ENCODE data around the gene MED23.
"Not testable (repeated sequence)": the region's sequence is repeated elsewhere in the genome, so short reads cannot be mapped to it uniquely, and the experiment has no call there.

Gene MED23

DNA sequence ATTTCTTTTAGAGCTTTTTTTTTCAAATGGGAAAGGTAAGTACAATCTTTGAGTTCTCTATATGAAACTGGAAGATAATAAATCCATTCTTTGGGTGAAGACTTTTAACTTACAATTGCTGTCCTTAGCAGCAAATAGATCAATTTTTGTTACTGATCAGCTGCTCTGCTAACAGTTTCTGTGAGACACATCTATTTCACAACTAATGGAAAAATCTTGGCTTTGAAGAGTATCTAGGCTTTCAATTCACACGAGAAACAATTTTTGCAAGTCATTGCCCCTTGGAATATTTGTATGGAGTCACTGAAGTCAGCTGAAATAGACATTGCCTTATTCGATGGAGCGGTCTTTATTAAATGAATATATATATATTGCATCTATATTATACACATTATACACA, 75.5 kb downstream of the MED23 start:
- no peak overlapping the region for H3K4me3 ChIP-seq
- H3K4me2 ChIP-seq: no peak overlapping the region
- H3K4me1 ChIP-seq: no peaks in the 10 kb centered on the region
- no peaks in the 10 kb centered on the region for H3K27me3 ChIP-seq
- no peak overlapping the region for H3K9ac ChIP-seq
- TF ChIP-seq Cebpa-rat (IDR thresholded peaks at IDR 0.05): no peak
- H3K36me3 ChIP-seq: no peaks in the 10 kb centered on the region
- H3K9me3 ChIP-seq: no peaks in the 10 kb centered on the region
- H4K20me1 ChIP-seq: no peaks in the 10 kb centered on the region
- H3K27ac ChIP-seq: no peak overlapping the region

DNA sequence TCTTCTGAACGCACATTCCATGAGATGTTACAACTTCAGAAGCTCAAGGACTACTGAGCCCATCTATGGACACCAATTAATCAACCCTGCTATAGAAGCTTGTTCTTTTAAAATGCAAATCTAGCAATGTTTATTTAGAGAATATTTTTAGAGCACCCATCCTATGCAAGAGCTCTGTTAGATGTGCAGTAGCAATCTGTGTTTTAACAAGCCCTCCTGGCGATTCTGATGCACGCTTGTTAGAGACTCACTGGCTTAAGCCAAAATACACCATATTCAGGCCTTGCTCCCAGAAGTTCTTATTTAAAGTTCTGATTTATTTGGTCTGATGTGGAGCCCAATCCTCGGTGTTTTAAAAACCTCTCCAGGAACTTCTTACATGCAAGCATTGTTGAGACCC, 76.1 kb downstream of the MED23 start:
- Histone ChIP-seq H3K27me3 (no peaks in the 10 kb centered on the region), H3K4me2 (no peak overlapping the region), H3K27ac (no peak overlapping the region), H3K9ac (no peak overlapping the region), H3K4me3 (no peak overlapping the region), H4K20me1 (no peaks in the 10 kb centered on the region), H3K4me1 (no peaks in the 10 kb centered on the region), H3K9me3 (no peaks in the 10 kb centered on the region), H3K36me3 (no peaks in the 10 kb centered on the region)
- no peak for TF ChIP-seq Cebpa-rat (IDR thresholded peaks at IDR 0.05)

DNA sequence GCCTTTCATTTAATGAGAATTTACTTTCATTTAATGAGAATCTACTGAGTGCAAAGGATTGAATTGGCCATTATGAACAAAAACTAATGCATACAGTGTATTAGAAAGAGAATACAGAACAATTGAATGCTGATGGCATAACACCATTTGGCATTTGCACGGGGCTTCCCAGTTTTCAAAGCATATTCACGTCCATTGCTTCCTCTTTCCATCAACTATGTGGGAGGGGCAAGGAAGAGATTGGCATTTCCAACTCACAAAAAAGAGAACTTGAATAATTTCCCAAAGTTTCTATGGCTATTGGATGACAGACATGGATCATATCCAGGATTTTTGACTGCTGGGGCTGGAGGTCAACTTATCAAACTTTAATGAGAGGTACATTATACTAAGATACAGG, 78.2 kb downstream of the MED23 start:
- TF ChIP-seq Cebpa-rat (IDR thresholded peaks at IDR 0.05): no peak
- Histone ChIP-seq H3K36me3 (no peaks in the 10 kb centered on the region), H3K4me1 (no peaks in the 10 kb centered on the region), H3K9me3 (no peaks in the 10 kb centered on the region), H3K9ac (no peak overlapping the region), H3K27me3 (no peaks in the 10 kb centered on the region), H4K20me1 (no peaks in the 10 kb centered on the region), H3K4me2 (no peak overlapping the region), H3K4me3 (no peak overlapping the region), H3K27ac (no peak overlapping the region)

DNA sequence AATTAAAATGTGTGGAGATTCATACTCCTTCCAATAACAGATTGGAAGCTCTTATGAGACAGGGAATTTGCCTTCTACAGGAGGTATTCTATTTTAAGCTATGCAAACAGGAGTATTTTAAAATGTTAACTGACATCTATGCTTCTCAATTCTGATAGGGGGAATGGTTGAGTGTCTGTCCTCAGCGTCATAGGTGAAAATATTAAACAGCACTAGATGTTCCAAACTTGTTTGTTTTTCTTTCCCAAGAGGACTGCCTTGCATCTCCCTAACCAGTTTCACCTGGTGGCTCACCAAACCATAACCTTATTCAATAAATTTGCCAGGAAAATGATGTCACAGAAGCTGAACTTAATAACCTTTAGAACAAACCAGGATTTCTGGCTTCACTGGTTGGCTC, 79.6 kb downstream of the MED23 start:
- Histone ChIP-seq H3K27ac (no peak overlapping the region), H3K4me3 (no peak overlapping the region), H3K9me3 (0 out of 2 replicates have a peak, but pooled peaks cover 2% of the 10 kb centered on the region), H3K4me1 (no peaks in the 10 kb centered on the region), H3K36me3 (no peaks in the 10 kb centered on the region), H3K9ac (no peak overlapping the region), H3K4me2 (no peak overlapping the region), H4K20me1 (no peaks in the 10 kb centered on the region), H3K27me3 (no peaks in the 10 kb centered on the region)
- no peak for TF ChIP-seq Cebpa-rat (IDR thresholded peaks at IDR 0.05)

DNA sequence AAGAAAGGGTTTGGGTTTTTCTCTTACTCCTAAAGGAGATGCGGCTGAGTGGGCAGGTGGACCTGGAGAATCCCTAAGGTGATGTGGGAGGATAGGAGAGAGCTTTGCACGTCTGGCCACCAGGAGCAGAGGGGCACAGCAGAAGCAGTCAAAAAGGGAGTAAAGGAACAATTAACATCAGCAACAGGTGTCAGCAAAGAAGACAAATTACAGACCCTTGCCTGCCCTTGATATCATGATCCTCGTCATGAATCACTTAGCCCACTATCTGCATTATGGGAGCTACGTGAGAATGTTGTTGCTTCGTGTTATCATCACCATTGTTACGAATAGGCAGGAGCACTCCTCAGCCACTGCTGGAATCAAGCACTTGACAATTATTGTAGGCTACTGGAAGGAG, 80.6 kb downstream of the MED23 start:
- Histone ChIP-seq H3K4me3 (no peak overlapping the region), H3K9ac (no peak overlapping the region), H4K20me1 (no peaks in the 10 kb centered on the region), H3K36me3 (no peaks in the 10 kb centered on the region), H3K27me3 (no peaks in the 10 kb centered on the region), H3K4me2 (no peak overlapping the region), H3K27ac (no peak overlapping the region), H3K4me1 (no peaks in the 10 kb centered on the region), H3K9me3 (0 out of 2 replicates have a peak, but pooled peaks cover 4% of the 10 kb centered on the region)
- TF ChIP-seq Cebpa-rat (IDR thresholded peaks at IDR 0.05): no peak

DNA sequence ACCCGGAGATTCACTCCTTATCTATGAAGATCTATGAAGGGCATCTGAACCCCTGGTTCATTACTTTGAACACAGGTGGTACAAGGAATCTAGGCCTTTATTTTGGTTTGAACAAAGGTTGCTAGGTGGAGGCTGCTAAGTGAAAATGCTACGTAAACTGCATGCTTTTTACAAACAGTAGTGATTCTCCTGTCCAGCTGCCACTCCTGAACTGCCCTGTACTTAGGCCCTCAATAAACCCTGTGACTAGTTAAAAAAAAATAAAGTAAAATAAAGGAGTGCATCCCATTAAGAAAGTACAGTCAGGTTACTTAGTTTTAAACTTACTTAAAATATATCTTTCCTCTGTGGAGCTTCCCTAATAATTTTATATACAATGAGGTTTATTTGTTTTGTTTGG, 82.7 kb downstream of the MED23 start:
- no peaks in the 10 kb centered on the region for H4K20me1 ChIP-seq
- no peaks in the 10 kb centered on the region for H3K27me3 ChIP-seq
- no peak for TF ChIP-seq Cebpa-rat (IDR thresholded peaks at IDR 0.05)
- H3K4me3 ChIP-seq: no peak overlapping the region
- H3K36me3 ChIP-seq: no peaks in the 10 kb centered on the region
- no peak overlapping the region for H3K27ac ChIP-seq
- no peak overlapping the region for H3K4me2 ChIP-seq
- no peak overlapping the region for H3K9ac ChIP-seq
- 0 out of 2 replicates have a peak, but pooled peaks cover 4% of the 10 kb centered on the region for H3K9me3 ChIP-seq
- H3K4me1 ChIP-seq: no peaks in the 10 kb centered on the region

DNA sequence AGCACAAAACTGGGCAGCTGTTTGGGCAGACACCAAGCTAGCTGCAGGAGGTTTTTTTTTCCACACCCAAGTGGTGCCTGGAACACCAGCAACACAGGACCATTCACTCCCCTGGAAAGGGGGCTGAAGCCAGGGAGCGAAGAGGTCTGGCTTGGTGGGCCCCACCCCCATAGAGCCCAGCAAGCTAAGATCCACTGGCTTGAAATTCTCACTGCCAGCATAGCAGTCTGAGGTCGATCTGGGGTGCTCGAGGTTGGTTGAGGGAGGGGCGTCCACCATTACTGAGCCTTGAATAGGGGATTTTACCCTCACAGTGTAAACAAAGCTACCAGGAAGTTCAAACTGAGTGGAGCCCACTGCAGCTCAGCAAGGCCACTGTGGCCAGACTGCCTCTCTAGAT, 89.4 kb downstream of the MED23 start:
- H3K4me1 ChIP-seq: peaks cover 12% of the 10 kb centered on the region
- H3K27me3 ChIP-seq, H3K36me3 ChIP-seq, H3K4me3 ChIP-seq, H4K20me1 ChIP-seq, H3K4me2 ChIP-seq, H3K9me3 ChIP-seq, H3K9ac ChIP-seq, H3K27ac ChIP-seq: not testable (repeated sequence)

DNA sequence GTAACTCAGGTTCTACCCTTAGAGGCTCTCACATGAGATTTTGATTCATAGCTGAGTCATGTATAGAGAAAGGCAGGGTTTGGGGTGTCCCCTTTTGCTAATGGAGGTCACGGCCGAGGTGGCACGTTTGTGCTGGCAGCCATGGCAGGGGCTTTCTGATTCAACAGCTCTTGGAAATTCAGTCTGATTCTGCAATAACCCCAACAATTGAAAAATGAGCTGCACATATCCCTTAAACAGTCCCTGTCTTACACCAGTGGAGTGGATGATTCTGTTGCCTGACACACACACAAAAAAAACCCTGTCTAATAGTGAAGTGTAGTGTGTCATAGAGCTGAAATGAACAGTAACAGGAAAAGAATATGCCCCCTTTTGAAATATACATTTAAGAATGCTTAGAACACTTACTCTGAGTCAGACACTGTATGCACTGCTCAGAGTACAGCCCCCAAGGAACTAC, 95.4 kb downstream of the MED23 start:
- Histone ChIP-seq H3K9me3 (no peaks in the 10 kb centered on the region), H3K4me2 (peak overlapping the region; percentile 3; the same call in 1 of the 2 replicates), H3K9ac (no peak overlapping the region), H3K4me3 (no peak overlapping the region), H3K36me3 (no peaks in the 10 kb centered on the region), H3K27me3 (no peaks in the 10 kb centered on the region), H4K20me1 (no peaks in the 10 kb centered on the region), H3K4me1 (peaks cover 24% of the 10 kb centered on the region), H3K27ac (peak overlapping the region; percentile 15; the same call in 1 of the 2 replicates)
- no peak for TF ChIP-seq Cebpa-rat (IDR thresholded peaks at IDR 0.05)

DNA sequence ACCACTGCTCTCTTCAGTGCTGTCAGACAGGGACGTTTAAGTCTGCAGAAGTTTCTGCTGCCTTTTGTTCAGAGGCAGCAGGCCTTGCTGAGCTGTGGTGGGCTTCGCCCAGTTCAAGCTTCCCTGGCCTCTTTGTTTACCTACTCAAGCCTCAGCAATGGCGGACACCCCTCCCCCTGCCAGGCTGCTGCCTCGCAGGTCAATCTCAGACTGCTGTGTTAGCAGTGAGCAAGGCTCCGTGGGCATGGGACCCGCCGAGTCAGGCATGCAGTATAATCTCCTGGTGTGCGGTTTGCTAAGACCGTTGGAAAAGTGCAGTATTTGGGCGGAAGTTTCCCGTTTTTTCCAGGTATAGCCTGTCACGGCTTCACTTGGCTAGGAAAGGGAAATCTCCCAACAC, 96.4 kb downstream of the MED23 start:
- H3K27ac ChIP-seq, H3K9ac ChIP-seq, H3K36me3 ChIP-seq, H3K4me2 ChIP-seq, H3K27me3 ChIP-seq, H3K9me3 ChIP-seq, H3K4me3 ChIP-seq, H4K20me1 ChIP-seq: not testable (repeated sequence)
- H3K4me1 ChIP-seq: peaks cover 24% of the 10 kb centered on the region

DNA sequence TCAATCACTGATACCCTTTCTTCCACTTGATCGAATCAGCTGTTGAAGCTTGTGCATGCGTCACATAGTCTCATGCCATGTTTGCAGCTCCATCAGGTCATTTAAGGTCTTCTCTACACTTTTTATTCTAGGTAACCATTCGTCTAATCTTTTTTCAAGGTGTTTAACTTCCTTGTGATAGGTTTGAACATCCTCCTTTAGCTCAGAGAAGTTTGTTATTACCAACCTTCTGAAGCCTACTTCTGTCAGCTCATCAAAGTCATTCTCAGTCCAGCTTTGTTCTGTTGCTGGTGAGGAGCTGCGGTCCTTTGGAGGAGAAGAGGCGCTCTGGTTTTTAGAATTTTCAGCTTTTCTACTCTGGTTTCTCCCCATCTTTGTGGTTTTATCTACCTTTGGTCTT, 97.1 kb downstream of the MED23 start:
- H3K27me3 ChIP-seq, H3K27ac ChIP-seq, H3K9ac ChIP-seq, H3K36me3 ChIP-seq, H3K4me2 ChIP-seq, H4K20me1 ChIP-seq, H3K4me3 ChIP-seq, H3K9me3 ChIP-seq: not testable (repeated sequence)
- H3K4me1 ChIP-seq: peaks cover 24% of the 10 kb centered on the region

DNA sequence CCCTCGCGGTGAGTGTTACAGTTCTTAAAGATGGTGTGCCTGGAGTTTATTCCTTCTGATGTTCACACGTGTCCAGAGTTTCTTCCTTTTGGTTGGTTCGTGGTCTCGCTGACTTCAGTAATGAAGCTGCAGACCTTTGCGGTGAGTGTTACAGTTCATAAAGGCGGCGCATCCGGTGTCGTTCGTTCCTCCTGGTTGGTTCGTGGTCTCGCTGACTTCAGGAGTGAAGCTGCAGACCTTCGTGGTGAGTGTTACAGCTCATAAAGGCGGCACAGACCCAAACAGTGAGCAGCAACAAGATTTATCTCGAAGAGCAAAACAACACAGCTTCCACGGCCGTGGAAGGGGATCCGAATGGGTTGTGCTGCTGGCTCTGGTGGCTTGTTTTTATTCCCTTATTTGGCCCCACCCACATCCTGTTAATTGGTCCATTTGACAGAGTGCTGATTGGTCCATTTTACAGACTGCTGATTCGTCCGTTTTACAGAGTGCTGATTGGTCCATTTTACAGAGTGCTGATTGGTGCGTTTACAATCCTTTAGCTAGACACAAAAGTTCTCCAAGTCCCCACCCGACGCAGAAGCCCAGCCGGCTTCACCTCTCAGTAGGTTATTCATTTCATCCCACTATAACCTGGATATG, 103.2 kb downstream of the MED23 start:
- peaks cover 8% of the 10 kb centered on the region for H3K9me3 ChIP-seq
- H3K4me1 ChIP-seq: no peaks in the 10 kb centered on the region
- H4K20me1 ChIP-seq: no peaks in the 10 kb centered on the region
- no peaks in the 10 kb centered on the region for H3K36me3 ChIP-seq
- TF ChIP-seq Cebpa-rat (IDR thresholded peaks at IDR 0.05): no peak
- no peak overlapping the region for H3K4me2 ChIP-seq
- no peak overlapping the region for H3K27ac ChIP-seq
- no peak overlapping the region for H3K4me3 ChIP-seq
- no peak overlapping the region for H3K9ac ChIP-seq
- no peaks in the 10 kb centered on the region for H3K27me3 ChIP-seq

Data from BLaER1 (cell line).